Measurements from ENCODE around the gene SPATA33. TPM values are rescaled to one million over a fixed set of nuclear protein-coding genes. Genes with fewer than 3 reads are reported as not detected.

SPATA33 gene
- polyA plus RNA-seq (2013, experiment 1 of 2), result 14.7 TPM
- polyA plus RNA-seq (2013, experiment 2 of 2), result 18.6 TPM

- no peaks in the 10 kb centered on the region for H3K9me3 ChIP-seq (ENCODE audit: insufficient read depth, low read depth, low read length)
- under 1% methylated on average over 99 of the region's 99 CpGs for WGBS
- H3K4me1 ChIP-seq (ENCODE audit: insufficient read depth, low read length), result no peaks in the 10 kb centered on the region
- peak within 1 kb of the TSS; percentile 95 for H3K4me3 ChIP-seq (ENCODE audit: low read length)
- H3K27me3 ChIP-seq (ENCODE audit: insufficient read depth, low read length), result no peaks in the 10 kb centered on the region
- peak within 1 kb of the TSS; percentile 62; the same call in 1 of the 2 replicates for H3K27ac ChIP-seq (ENCODE audit: low read depth, low read length)
- H3K9ac ChIP-seq (ENCODE audit: low read depth, low read length), result peak within 1 kb of the TSS; percentile 89
- H3K36me3 ChIP-seq (ENCODE audit: insufficient read depth, low read length), result peaks cover 32% of the 10 kb centered on the region
Observed at GRCh38 chr16:89657442-89658220, at the start of gene SPATA33, which contains the start of gene CHMP1A. Gene SPATA33, plus strand, starts transcription at chr16:89657836. Its CDS starts 76 bp downstream, at chr16:89657912. Gene CHMP1A, minus strand, starts transcription at chr16:89657708. Its CDS starts 120 bp downstream, at chr16:89657588.

DNA sequence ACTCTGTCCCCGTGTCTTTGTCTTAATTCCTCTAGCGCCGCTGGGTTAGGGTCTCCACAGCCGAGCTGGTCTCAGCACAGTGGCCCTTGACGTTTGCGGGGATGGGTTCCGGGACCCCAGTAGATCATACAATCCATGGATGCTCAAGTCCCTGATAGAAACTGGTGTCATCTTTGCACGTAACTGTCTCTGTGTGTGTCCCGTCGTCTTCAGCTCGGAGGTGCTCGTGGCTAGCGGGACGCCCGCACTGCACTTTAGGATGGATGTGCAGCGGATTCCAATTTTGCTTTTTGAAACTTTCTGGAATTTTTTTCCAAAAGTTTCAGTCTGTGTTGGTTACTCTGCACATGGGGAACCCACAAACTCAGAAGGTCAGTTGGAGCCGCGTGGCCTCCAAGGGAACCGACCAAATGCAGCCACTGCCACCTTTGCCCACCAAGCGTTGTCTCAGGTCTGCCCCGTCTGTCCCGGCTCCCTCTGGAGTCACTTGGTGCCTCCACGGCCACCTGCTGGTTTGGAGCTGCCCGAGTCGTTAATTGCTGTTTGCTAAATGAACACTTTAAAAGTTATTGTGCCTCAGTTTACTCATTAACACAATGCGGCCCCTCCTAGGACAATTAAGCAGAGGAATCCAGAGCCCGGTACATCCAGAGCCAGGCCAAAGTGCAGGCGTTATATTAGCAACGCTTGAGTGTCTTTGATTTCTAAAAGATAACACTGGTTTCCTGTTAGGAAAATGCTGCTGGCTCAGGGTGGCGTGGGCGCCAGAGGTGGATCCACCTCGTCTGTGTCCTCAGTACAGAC is 49.5 kb upstream of the SPATA33 start:
- no peak overlapping the region for H3K9ac ChIP-seq (ENCODE audit: low read depth, low read length)
- WGBS, result 90% methylated on average over 32 of the region's 32 CpGs

DNA sequence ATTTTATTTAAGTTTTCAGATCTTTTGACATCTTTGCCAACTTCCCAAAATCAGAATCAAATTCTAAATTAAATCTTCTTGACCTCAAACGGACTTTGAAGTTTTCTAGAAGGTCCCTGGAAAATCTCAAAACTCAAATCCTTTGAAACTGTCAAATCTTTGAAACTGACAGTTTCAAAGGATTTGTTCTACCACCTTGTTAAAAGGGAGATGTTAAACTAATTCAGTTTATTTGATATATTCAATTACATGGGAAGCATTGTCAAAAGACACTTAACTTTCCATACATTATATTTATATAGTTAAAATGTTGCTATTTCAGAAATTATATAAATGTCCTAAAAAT is 47.6 kb upstream of the SPATA33 start:
- 87% methylated on average over 1 of the region's 1 CpG for WGBS
- Histone ChIP-seq H3K9me3 (ENCODE audit: insufficient read depth, low read depth, low read length) (no peaks in the 10 kb centered on the region), H3K9ac (ENCODE audit: low read depth, low read length) (no peak overlapping the region), H3K27me3 (ENCODE audit: insufficient read depth, low read length) (no peaks in the 10 kb centered on the region), H3K4me1 (ENCODE audit: insufficient read depth, low read length) (no peaks in the 10 kb centered on the region), H3K4me3 (ENCODE audit: low read length) (no peak overlapping the region), H3K27ac (ENCODE audit: low read depth, low read length) (no peak overlapping the region), H3K36me3 (ENCODE audit: insufficient read depth, low read length) (no peaks in the 10 kb centered on the region)

More for the DNA sequence above, 49.5 kb upstream of the SPATA33 start:
- H3K27ac ChIP-seq (ENCODE audit: low read depth, low read length), result no peak overlapping the region
- H3K27me3 ChIP-seq (ENCODE audit: insufficient read depth, low read length), result no peaks in the 10 kb centered on the region
- no peaks in the 10 kb centered on the region for H3K9me3 ChIP-seq (ENCODE audit: insufficient read depth, low read depth, low read length)
- H3K36me3 ChIP-seq (ENCODE audit: insufficient read depth, low read length), result no peaks in the 10 kb centered on the region
- H3K4me1 ChIP-seq (ENCODE audit: insufficient read depth, low read length), result no peaks in the 10 kb centered on the region
- H3K4me3 ChIP-seq (ENCODE audit: low read length), result no peak overlapping the region

DNA sequence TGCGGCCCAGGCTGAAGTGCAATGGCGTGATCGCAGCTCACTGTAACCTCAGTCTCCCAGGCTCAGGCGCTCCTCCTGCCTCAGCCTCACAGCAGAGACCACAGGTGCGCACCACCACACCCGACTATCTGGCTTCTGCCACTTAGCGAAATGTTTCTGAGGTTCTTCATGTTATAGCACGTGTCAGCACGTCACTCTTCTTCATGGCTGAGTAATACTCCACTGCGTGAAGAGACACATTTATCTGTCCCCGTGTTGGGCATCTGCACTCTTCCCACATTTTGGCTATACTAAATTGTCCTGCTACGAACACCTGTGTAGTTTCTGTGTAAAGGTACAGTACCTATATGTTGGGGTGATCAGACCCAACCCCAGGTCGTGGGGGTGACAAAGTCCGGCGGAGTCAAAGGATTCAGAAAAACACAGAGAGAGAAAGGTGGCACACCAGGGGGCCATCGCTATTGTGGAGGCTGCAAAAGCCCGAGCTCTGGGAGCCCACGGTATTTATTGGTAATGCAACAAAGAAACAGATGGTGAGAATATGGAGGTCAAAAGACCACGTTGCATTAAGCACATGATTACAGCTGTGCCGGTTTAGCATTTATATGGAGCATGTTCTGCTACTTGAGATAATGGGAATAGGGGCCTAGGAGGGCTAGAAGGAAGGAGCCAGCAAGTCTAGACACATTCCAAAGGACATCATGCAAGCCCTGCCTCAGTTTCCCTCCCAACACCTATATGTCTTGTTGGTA is 45.0 kb upstream of the SPATA33 start:
- WGBS, result 93% methylated on average over 20 of the region's 20 CpGs
- Histone ChIP-seq H3K9ac (ENCODE audit: low read depth, low read length) (no peak overlapping the region), H3K27me3 (ENCODE audit: insufficient read depth, low read length) (no peaks in the 10 kb centered on the region), H3K9me3 (ENCODE audit: insufficient read depth, low read depth, low read length) (no peaks in the 10 kb centered on the region), H3K27ac (ENCODE audit: low read depth, low read length) (no peak overlapping the region), H3K36me3 (ENCODE audit: insufficient read depth, low read length) (no peaks in the 10 kb centered on the region), H3K4me3 (ENCODE audit: low read length) (no peak overlapping the region), H3K4me1 (ENCODE audit: insufficient read depth, low read length) (no peaks in the 10 kb centered on the region)

- Histone ChIP-seq H3K4me1 (ENCODE audit: insufficient read depth, low read length) (no peaks in the 10 kb centered on the region), H3K27ac (ENCODE audit: low read depth, low read length) (no peak within 1 kb of the TSS)
- WGBS, result 81% methylated on average over 19 of the region's 19 CpGs
Observed at GRCh38 chr16:89613231-89613953, 44.2 kb upstream of the SPATA33 start, which contains the start of gene DPEP1. Gene DPEP1, plus strand, starts transcription at chr16:89613642. Its CDS starts 16,769 bp downstream, at chr16:89630411.

GRCh38 chr16:89613954-89614459 is 43.6 kb upstream of the SPATA33 start:
- no peak overlapping the region for H3K27ac ChIP-seq (ENCODE audit: low read depth, low read length)
- H3K4me1 ChIP-seq (ENCODE audit: insufficient read depth, low read length), result no peaks in the 10 kb centered on the region
- WGBS, result 94% methylated on average over 22 of the region's 22 CpGs
- no peaks in the 10 kb centered on the region for H3K36me3 ChIP-seq (ENCODE audit: insufficient read depth, low read length)
- H3K27me3 ChIP-seq (ENCODE audit: insufficient read depth, low read length), result no peaks in the 10 kb centered on the region
- no peak overlapping the region for H3K4me3 ChIP-seq (ENCODE audit: low read length)
- no peak overlapping the region for H3K9ac ChIP-seq (ENCODE audit: low read depth, low read length)
- H3K9me3 ChIP-seq (ENCODE audit: insufficient read depth, low read depth, low read length), result no peaks in the 10 kb centered on the region

More at GRCh38 chr16:89613231-89613953, 44.2 kb upstream of the SPATA33 start, which contains the start of gene DPEP1:
- no peaks in the 10 kb centered on the region for H3K9me3 ChIP-seq (ENCODE audit: insufficient read depth, low read depth, low read length)
- no peaks in the 10 kb centered on the region for H3K27me3 ChIP-seq (ENCODE audit: insufficient read depth, low read length)
- H3K9ac ChIP-seq (ENCODE audit: low read depth, low read length), result no peak within 1 kb of the TSS
- H3K4me3 ChIP-seq (ENCODE audit: low read length), result no peak within 1 kb of the TSS
- no peaks in the 10 kb centered on the region for H3K36me3 ChIP-seq (ENCODE audit: insufficient read depth, low read length)

DNA sequence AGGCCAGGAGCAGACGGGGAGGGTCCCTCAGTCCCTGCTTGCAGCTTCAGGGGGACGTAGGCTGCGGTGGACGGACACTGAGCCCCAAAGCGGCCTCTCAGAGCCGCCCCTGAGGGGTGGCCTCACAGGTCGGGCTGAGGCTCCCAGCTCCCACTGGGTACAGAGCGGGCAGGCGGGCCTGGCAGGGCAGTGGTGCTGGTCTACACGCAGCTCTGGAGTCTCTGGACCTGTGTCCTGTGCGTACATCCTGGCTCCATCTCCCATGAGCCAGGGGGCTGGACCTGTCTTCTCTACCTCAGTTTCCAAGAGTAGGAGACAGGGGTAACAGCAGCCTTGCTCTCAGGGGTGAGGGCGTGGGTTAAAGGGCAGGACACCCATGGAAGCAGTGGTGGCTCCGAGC is 42.5 kb upstream of the SPATA33 start:
- H3K4me1 ChIP-seq (ENCODE audit: insufficient read depth, low read length), result peaks cover 2% of the 10 kb centered on the region; the same call in 1 of the 2 replicates

GRCh38 chr16:89615596-89616090 is 42.0 kb upstream of the SPATA33 start:
- Histone ChIP-seq H3K27me3 (ENCODE audit: insufficient read depth, low read length) (no peaks in the 10 kb centered on the region), H3K27ac (ENCODE audit: low read depth, low read length) (no peak overlapping the region), H3K36me3 (ENCODE audit: insufficient read depth, low read length) (no peaks in the 10 kb centered on the region), H3K4me3 (ENCODE audit: low read length) (no peak overlapping the region), H3K9me3 (ENCODE audit: insufficient read depth, low read depth, low read length) (no peaks in the 10 kb centered on the region), H3K4me1 (ENCODE audit: insufficient read depth, low read length) (peaks cover 3% of the 10 kb centered on the region; the same call in 1 of the 2 replicates), H3K9ac (ENCODE audit: low read depth, low read length) (no peak overlapping the region)
- WGBS, result 52% methylated on average over 17 of the region's 17 CpGs

More for the DNA sequence above, 42.5 kb upstream of the SPATA33 start:
- WGBS, result 86% methylated on average over 13 of the region's 13 CpGs
- H3K36me3 ChIP-seq (ENCODE audit: insufficient read depth, low read length), result no peaks in the 10 kb centered on the region
- no peak overlapping the region for H3K27ac ChIP-seq (ENCODE audit: low read depth, low read length)
- no peaks in the 10 kb centered on the region for H3K9me3 ChIP-seq (ENCODE audit: insufficient read depth, low read depth, low read length)
- no peak overlapping the region for H3K4me3 ChIP-seq (ENCODE audit: low read length)
- H3K27me3 ChIP-seq (ENCODE audit: insufficient read depth, low read length), result no peaks in the 10 kb centered on the region
- H3K9ac ChIP-seq (ENCODE audit: low read depth, low read length), result no peak overlapping the region

DNA sequence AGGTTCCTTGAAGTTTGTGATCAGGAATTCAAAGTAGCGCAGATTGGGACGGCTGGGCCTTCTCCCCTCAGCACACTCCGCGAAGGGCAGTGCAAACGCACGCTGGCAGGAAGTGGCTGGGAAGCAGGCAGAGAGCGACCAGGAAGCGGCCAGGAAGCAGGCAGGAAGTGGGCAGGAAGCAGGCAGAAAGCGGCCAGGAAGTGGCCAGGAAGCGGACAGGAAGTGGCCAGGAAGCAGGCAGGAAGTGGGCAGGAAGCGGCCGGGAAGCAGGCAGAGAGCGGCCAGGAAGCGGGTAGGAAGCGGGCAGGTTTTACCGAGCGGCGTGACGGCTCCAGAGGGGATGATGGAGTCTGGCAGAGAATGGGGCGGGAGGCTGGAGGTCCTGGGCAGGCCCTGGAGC is 41.0 kb upstream of the SPATA33 start:
- no peak overlapping the region for H3K9ac ChIP-seq (ENCODE audit: low read depth, low read length)

DNA sequence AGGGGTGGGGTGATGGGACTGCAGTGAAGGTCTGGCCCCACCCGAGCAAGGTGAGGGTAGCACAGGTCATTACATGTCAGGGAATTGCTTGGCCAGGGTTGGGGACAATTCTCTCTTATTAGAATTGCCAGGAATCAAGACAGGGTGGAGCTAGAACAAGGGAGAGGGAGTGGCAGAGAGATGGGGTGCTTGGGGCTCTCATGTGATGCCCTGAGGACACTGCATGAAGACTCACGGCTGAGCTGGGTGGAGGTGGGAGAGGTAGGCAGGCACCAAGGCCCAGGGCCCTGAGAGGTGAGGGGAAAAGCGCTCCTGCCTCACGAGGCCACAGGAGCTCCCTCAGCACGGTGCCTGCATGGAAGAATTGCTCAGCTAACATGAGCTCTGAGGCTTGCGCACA is 40.6 kb upstream of the SPATA33 start:
- H3K4me3 ChIP-seq (ENCODE audit: low read length), result no peak overlapping the region
- no peaks in the 10 kb centered on the region for H3K36me3 ChIP-seq (ENCODE audit: insufficient read depth, low read length)
- no peak overlapping the region for H3K27ac ChIP-seq (ENCODE audit: low read depth, low read length)
- H3K27me3 ChIP-seq (ENCODE audit: insufficient read depth, low read length), result no peaks in the 10 kb centered on the region
- 73% methylated on average over 6 of the region's 6 CpGs for WGBS
- no peak overlapping the region for H3K9ac ChIP-seq (ENCODE audit: low read depth, low read length)
- H3K9me3 ChIP-seq (ENCODE audit: insufficient read depth, low read depth, low read length), result no peaks in the 10 kb centered on the region
- H3K4me1 ChIP-seq (ENCODE audit: insufficient read depth, low read length), result peaks cover 3% of the 10 kb centered on the region; the same call in 1 of the 2 replicates

More for the DNA sequence above, 41.0 kb upstream of the SPATA33 start:
- H3K4me1 ChIP-seq (ENCODE audit: insufficient read depth, low read length), result peaks cover 3% of the 10 kb centered on the region; the same call in 1 of the 2 replicates
- H3K27ac ChIP-seq (ENCODE audit: low read depth, low read length), result no peak overlapping the region
- no peaks in the 10 kb centered on the region for H3K9me3 ChIP-seq (ENCODE audit: insufficient read depth, low read depth, low read length)
- H3K4me3 ChIP-seq (ENCODE audit: low read length), result no peak overlapping the region
- H3K36me3 ChIP-seq (ENCODE audit: insufficient read depth, low read length), result no peaks in the 10 kb centered on the region
- H3K27me3 ChIP-seq (ENCODE audit: insufficient read depth, low read length), result no peaks in the 10 kb centered on the region
- 94% methylated on average over 20 of the region's 20 CpGs for WGBS

All from HUES64 (cell line).